Spleen (tissue), 11 donors: ENCODE data around the gene CNIH2. TPM values are rescaled to one million over a fixed set of nuclear protein-coding genes. Genes with fewer than 3 reads are reported as not detected.

Source experiments
- DNase-seq: peaks from one replicate; pipeline ENCODE4 v3.0.0-alpha.2; 2020
- H3K27ac ChIP-seq, 8 donors: fragments of 200-600 bp; sonication (generic) in 7 of 8; 1 replicate in 4 of 8; 2 replicates in 4 of 8; pipeline versions ENCODE4 v1.5.0 to v1.8.0; 2016 to 2021; ENCODE audit warnings: inconsistent platforms in 4 of 8, mild to moderate bottlenecking in 4 of 8, moderate library complexity in 1 of 8
- H3K27me3 ChIP-seq, 7 donors: fragments of 200-600 bp; sonication (generic) in 6 of 7; replicated peaks in 1 of 7; 1 replicate in 4 of 7; 2 replicates in 3 of 7; pipeline versions ENCODE4 v1.5.0 to v1.8.0; 2016 to 2021; ENCODE audit warnings: inconsistent platforms in 3 of 7, mild to moderate bottlenecking in 1 of 7
- H3K36me3 ChIP-seq, 6 donors: fragments of 200-600 bp; sonication (generic) in 5 of 6; 1 replicate in 4 of 6; 2 replicates in 2 of 6; pipeline versions ENCODE4 v1.5.0 to v1.8.0; 2016 to 2021; ENCODE audit warnings: inconsistent platforms in 2 of 6
- H3K4me1 ChIP-seq, 6 donors: fragments of 200-600 bp; sonication (generic) in 5 of 6; 1 replicate in 3 of 6; 2 replicates in 3 of 6; pipeline versions ENCODE4 v1.5.0 to v1.8.0; 2016 to 2021; ENCODE audit warnings: inconsistent platforms in 3 of 6
- H3K4me3 ChIP-seq, 8 donors: fragments of 200-600 bp; sonication (generic) in 7 of 8; 1 replicate in 4 of 8; 2 replicates in 4 of 8; pipeline versions ENCODE4 v1.5.0 to v1.8.0; 2016 to 2021; ENCODE audit warnings: inconsistent platforms in 4 of 8, mild to moderate bottlenecking in 4 of 8, moderate library complexity in 2 of 8
- H3K9me3 ChIP-seq, 8 donors: fragments of 200-600 bp; sonication (generic) in 7 of 8; 1 replicate in 4 of 8; 2 replicates in 4 of 8; pipeline versions ENCODE4 v1.5.0 to v1.8.0; 2016 to 2021; ENCODE audit warnings: inconsistent platforms in 4 of 8
- POLR2A ChIP-seq, 3 donors: fragments of 450-650 bp; IDR thresholded peaks; one replicate each; pipeline ENCODE4 v1.5.1; 2017; ENCODE audit warnings: antibody characterized with exemption in 3 of 3, mild to moderate bottlenecking in 1 of 3
- POLR2AphosphoS5 ChIP-seq, 3 donors: sonication (generic); formaldehyde crosslinking; IDR thresholded peaks; one replicate each; pipeline ENCODE4 v1.5.1; 2017; ENCODE audit warnings: antibody characterized with exemption in 3 of 3
- WGBS, 5 donors: extraction: QIAGEN DNeasy Blood & Tissue Kit in 3 of 5; methylation state at CpG; one replicate each; pipeline versions ENCODE4 v1.1.5 to v1.1.7; 2013 to 2018; 5-methylcytosine and 5-hydroxymethylcytosine counted together
- intact Hi-C: fragments of 100-400 bp; cut with DNase I; formaldehyde crosslinking; loops from one replicate; pipeline ENCODE4 v1.15.0; 2023; ENCODE audit warnings: low total_unique reads
- polyA plus RNA-seq, 3 donors: library from polyadenylated mRNA; stranded (reverse); fragments of 200-250 nt; gene quantifications; one replicate each; pipeline ENCODE4 v1.2.1, GENCODE V29; 2013
- total RNA-seq, 7 donors: library from RNA; depleted of rRNA in 3 of 7; stranded (reverse); fragments of >200 nt in 3 of 7; fragmentation: NEBNext Ultra II Directional in 4 of 7; extraction: Animal tissue kit (Norgen Biotek cat#: 25700) in 4 of 7; gene quantifications; one replicate each; pipeline versions ENCODE4 v1.1.0 to v1.2.1, GENCODE V29; 2016 to 2021
- TF ChIP-seq, protein P1 (sequence below), 11 experiments: fragments of 200-600 bp in 7 of 11; fragments of 450-650 bp in 4 of 11; sonication (generic) in 4 of 11; IDR thresholded peaks in 8 of 11; conservative IDR thresholded peaks in 3 of 11; 1 replicate in 7 of 11; 2 replicates in 4 of 11; pipeline versions ENCODE4 v1.4.0 to v1.8.0; 2016 to 2021; ENCODE audit warnings: antibody characterized with exemption in 11 of 11, inconsistent platforms in 4 of 11, mild to moderate bottlenecking in 1 of 11
- donor health status: healthy with polysubstance abuse.
- donor health status: DM: no; HTN: no; CAD: no; lungs with moderate emphysema.
- donor health status: DM: no; HTN: no; CAD: no.
- donor health status: Bipolar disorder and iron deficiency.
- donor health status: healthy.
- donor health status: DM: no; HTN: no; CAD: no.
- donor health status: DM: yes; HTN: yes; CAD: no.

CNIH2 gene
- total and polyA plus RNA-seq, 10 donors, result 0.20 to 1.9 (median 0.77) TPM; not detected in 2

DNA sequence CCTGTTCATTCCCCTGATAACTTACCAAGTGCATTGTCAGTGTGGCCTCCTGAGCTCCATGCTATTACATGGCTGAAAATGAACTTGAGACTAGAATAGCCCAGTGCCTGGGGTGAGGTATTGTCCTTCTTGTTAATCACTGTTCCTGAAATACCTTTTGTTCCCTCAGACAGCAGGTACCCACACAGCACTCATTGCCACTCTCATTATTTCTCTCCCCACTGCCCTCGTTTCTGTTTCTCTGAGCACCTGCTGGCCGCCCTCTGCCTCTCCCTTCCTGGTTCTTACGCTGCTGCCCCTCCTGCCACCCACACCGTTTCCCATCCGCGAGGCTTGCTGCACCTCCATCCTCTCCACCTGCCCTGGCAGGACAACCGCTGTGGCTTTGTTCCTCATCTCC lies 46.4 kb upstream of the CNIH2 start:
- TF ChIP-seq, protein P1, sequence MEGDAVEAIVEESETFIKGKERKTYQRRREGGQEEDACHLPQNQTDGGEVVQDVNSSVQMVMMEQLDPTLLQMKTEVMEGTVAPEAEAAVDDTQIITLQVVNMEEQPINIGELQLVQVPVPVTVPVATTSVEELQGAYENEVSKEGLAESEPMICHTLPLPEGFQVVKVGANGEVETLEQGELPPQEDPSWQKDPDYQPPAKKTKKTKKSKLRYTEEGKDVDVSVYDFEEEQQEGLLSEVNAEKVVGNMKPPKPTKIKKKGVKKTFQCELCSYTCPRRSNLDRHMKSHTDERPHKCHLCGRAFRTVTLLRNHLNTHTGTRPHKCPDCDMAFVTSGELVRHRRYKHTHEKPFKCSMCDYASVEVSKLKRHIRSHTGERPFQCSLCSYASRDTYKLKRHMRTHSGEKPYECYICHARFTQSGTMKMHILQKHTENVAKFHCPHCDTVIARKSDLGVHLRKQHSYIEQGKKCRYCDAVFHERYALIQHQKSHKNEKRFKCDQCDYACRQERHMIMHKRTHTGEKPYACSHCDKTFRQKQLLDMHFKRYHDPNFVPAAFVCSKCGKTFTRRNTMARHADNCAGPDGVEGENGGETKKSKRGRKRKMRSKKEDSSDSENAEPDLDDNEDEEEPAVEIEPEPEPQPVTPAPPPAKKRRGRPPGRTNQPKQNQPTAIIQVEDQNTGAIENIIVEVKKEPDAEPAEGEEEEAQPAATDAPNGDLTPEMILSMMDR (IDR thresholded peaks at IDR 0.05 in 8 of 11, conservative IDR thresholded peaks at IDR 0.05 in 3 of 11), result no peak
- TF ChIP-seq POLR2A (IDR thresholded peaks at IDR 0.05), result no peak
- no peak for TF ChIP-seq POLR2AphosphoS5 (IDR thresholded peaks at IDR 0.05)
- H3K4me1 ChIP-seq, result no peaks in the 10 kb centered on the region
- no peak overlapping the region for H3K4me3 ChIP-seq
- intact Hi-C loops, result no loop called here
- H3K27ac ChIP-seq, result no peak overlapping the region
- DNase-seq, result no peak
- no peaks in the 10 kb centered on the region for H3K27me3 ChIP-seq
- peaks cover 8 to 100% (median 83%) of the 10 kb centered on the region in 6 donors for H3K36me3 ChIP-seq
- 90 to 97% (median 91%) methylated on average over 7 of the region's 7 CpGs for WGBS, 5 donors
- H3K9me3 ChIP-seq, result no peaks in the 10 kb centered on the region

DNA sequence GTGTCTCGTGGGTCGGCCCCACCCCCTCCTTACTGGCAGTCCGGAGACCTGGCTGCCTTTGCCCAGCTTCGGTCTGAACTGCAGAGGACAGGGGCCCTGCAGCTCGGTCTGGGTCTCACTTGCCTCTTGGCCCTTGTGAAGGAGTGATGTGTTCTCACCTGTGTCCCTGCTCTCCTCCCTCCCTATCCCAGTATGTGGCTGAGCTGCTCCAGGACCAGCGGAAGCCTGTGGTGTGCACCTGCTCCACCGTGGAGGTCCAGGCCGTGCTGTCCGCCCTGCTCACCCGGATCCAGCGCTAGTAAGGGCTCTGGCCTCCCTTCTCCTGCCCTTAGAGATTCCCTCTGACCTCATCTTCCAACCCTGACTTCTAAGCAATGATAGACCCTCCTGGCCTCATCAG lies 45.2 kb upstream of the CNIH2 start:
- Histone ChIP-seq H3K4me3 (no peak overlapping the region), H3K27ac (no peak overlapping the region), H3K27me3 (no peaks in the 10 kb centered on the region), H3K36me3 (peaks cover 8 to 100% (median 80%) of the 10 kb centered on the region in 6 donors), H3K9me3 (no peaks in the 10 kb centered on the region), H3K4me1 (peaks cover 0 to under 1% (median 0%) of the 10 kb centered on the region in 6 donors)
- DNase-seq, result no peak
- 95 to 97% (median 95%) methylated on average over 5 to 11 of the region's 11 CpGs for WGBS, 5 donors
- TF ChIP-seq, protein P1 (IDR thresholded peaks at IDR 0.05 in 8 of 11, conservative IDR thresholded peaks at IDR 0.05 in 3 of 11), result no peak
- TF ChIP-seq POLR2AphosphoS5 (IDR thresholded peaks at IDR 0.05), result peak in 2 of 3 donors; percentile 16 to 34
- intact Hi-C loops, result no loop called here

DNA sequence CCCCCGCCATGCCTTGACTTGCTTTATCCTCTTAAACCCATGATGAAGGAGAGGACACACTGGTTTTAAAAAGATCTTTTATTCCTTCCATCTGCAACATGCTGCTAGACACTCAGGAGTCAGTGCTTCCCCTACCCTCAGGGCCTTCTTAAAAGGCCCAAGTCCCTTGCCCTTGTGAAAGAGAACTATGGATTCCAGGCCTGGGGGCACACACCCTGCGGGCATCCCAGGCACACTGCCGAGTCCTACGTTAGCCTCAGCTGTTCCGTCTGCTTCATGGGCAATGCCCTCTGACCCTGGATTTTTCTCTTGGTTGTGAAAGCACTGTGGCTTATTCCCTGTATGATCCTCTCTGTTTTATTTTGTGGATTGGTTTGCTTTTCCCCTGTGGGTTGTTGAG lies 44.7 kb upstream of the CNIH2 start:
- H3K27ac ChIP-seq, result no peak overlapping the region
- H3K4me3 ChIP-seq, result no peak overlapping the region
- H3K36me3 ChIP-seq, result peaks cover 8 to 100% (median 78%) of the 10 kb centered on the region in 6 donors
- H3K27me3 ChIP-seq, result no peaks in the 10 kb centered on the region
- no peaks in the 10 kb centered on the region for H3K9me3 ChIP-seq
- WGBS, 5 donors, result 94 to 97% (median 96%) methylated on average over 5 of the region's 5 CpGs
- H3K4me1 ChIP-seq, result peaks cover 0 to 3% (median 0%) of the 10 kb centered on the region in 6 donors
- TF ChIP-seq, protein P1 (IDR thresholded peaks at IDR 0.05 in 8 of 11, conservative IDR thresholded peaks at IDR 0.05 in 3 of 11), result no peak
- TF ChIP-seq POLR2AphosphoS5 (IDR thresholded peaks at IDR 0.05), result no peak
- TF ChIP-seq POLR2A (IDR thresholded peaks at IDR 0.05), result no peak
- intact Hi-C loops, result no loop called here
- DNase-seq, result no peak

DNA sequence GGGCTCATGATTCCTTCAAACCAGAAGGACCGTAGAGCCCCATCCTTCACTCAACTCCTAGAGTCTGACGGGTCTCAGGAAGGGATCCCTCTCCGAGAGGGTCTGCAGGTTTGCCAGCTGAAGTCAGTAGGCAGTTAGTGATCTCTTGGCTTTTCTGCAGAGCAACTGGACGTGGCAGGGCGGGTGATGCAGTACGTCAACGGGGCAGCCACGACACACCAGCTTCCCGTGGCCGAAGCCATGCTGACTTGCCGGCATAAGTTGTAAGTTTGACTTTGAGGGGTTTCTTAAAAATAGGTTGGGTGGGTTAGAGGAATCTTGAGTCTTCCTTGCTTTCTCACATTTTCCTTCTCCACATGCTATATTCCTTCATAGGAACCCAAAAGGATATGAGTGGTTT lies 42.8 kb upstream of the CNIH2 start:
- intact Hi-C loops, result no loop called here
- Histone ChIP-seq H3K9me3 (no peaks in the 10 kb centered on the region), H3K4me3 (no peak overlapping the region), H3K4me1 (peaks cover 0 to 3% (median 0%) of the 10 kb centered on the region in 6 donors), H3K27ac (no peak overlapping the region), H3K36me3 (peaks cover 8 to 100% (median 88%) of the 10 kb centered on the region in 6 donors), H3K27me3 (no peaks in the 10 kb centered on the region)
- no peak for DNase-seq
- WGBS, 5 donors, result 92 to 96% (median 94%) methylated on average over 6 to 11 of the region's 11 CpGs
- TF ChIP-seq POLR2A (IDR thresholded peaks at IDR 0.05) (no peak), POLR2AphosphoS5 (IDR thresholded peaks at IDR 0.05) (no peak)
- TF ChIP-seq, protein P1 (IDR thresholded peaks at IDR 0.05 in 8 of 11, conservative IDR thresholded peaks at IDR 0.05 in 3 of 11), result no peak
